HCT116 (cell line): Measurements from ENCODE around the gene TAL1. TPM values are rescaled to one million over a fixed set of nuclear protein-coding genes. Genes with fewer than 3 reads are reported as not detected.

ENCODE experiments used
- ATAC-seq: fragments of 200-7000 bp; cut with Tn5 transposase; 2 replicates; pipeline ENCODE4 v1.9.1; 2020; ENCODE audit warnings: mild to moderate bottlenecking, moderate library complexity
- BruUV-seq: library from RNA; stranded (reverse); fragments of 400-500 nt; replicated peaks from 2 replicates; lab custom pipeline; 2021; lab: Mats Ljungman, UMichigan
- CTCF ChIA-PET: fragments of 300-600 bp; sonication (Branson Sonifier 250); formaldehyde crosslinking; loops from one replicate; lab custom pipeline; 2021; ENCODE audit warnings: antibody characterized with exemption; lab: Charles Lee
- POLR2A ChIA-PET: fragments of 300-600, 350-600 bp; sonication (Branson Sonifier 250); formaldehyde crosslinking; loops from one replicate; lab custom pipeline; 2021; ENCODE audit warnings: antibody characterized with exemption; lab: Charles Lee
- RAD21 ChIA-PET, 2 experiments: fragments of 300-600 bp; sonication (Branson Sonifier 250); formaldehyde crosslinking; loops; one replicate each; lab custom pipeline; 2023; ENCODE audit warnings: low total read pairs in 2 of 2; ENCODE audit not compliant: uncharacterized antibody in 2 of 2, unreplicated experiment in 2 of 2, low non-redundant PET in 1 of 2; lab: Charles Lee
- DNase-seq: peaks from one replicate; pipeline ENCODE4 v3.0.0-alpha.2; 2010; ENCODE audit warnings: low read depth, low spot score
- H2AFZ ChIP-seq: fragments of 200-600 bp; shearing (Covaris generic), sonication (generic); 2 replicates; pipeline ENCODE4 v1.6.1; 2017; ENCODE audit warnings: low read depth, mixed run types, mixed read lengths, antibody characterized with exemption, low read length; ENCODE audit not compliant: poor library complexity, severe bottlenecking
- H3K27ac ChIP-seq: 2 replicates; pipeline ENCODE4 v1.5.1; 2012; ENCODE audit warnings: low read depth, low read length
- H3K27me3 ChIP-seq: fragments of 200-600 bp; sonication (generic); 2 replicates; pipeline ENCODE4 v1.6.1; 2016; ENCODE audit warnings: mixed run types, low read length, mixed read lengths; ENCODE audit not compliant: insufficient read depth
- H3K36me3 ChIP-seq, 2 experiments: fragments of 200-500 bp in 1 of 2; fragments of 200-600 bp in 1 of 2; sonication (Bioruptor generic) in 1 of 2; sonication (generic) in 1 of 2; 2 replicates each; pipeline versions ENCODE4 v1.5.1 to v1.6.1; 2014 to 2016; ENCODE audit warnings: low read length in 2 of 2, inconsistent platforms in 1 of 2, mixed read lengths in 1 of 2, mixed run types in 1 of 2; ENCODE audit not compliant: insufficient read depth in 2 of 2, control insufficient read depth in 1 of 2
- H3K4me1 ChIP-seq, 2 experiments: fragments of 200-600 bp in 1 of 2; sonication (generic) in 1 of 2; 2 replicates each; pipeline versions ENCODE4 v1.5.1 to v1.6.1; 2012 to 2017; ENCODE audit warnings: low read length in 2 of 2, inconsistent platforms in 1 of 2, mild to moderate bottlenecking in 1 of 2, mixed read lengths in 1 of 2, mixed run types in 1 of 2, moderate library complexity in 1 of 2; ENCODE audit not compliant: insufficient read depth in 2 of 2, control insufficient read depth in 1 of 2
- H3K4me2 ChIP-seq: fragments of 200-600 bp; sonication (generic); 2 replicates; pipeline ENCODE4 v1.6.1; 2017; ENCODE audit warnings: mixed run types, low read length, mixed read lengths
- H3K4me3 ChIP-seq, 2 experiments: fragments of 200-600 bp in 1 of 2; sonication (generic) in 1 of 2; replicated peaks in 1 of 2; 2 replicates each; pipeline ENCODE4 v1.5.1; 2011 to 2016; ENCODE audit warnings: low read length in 2 of 2, control low read depth in 1 of 2, low read depth in 1 of 2, mild to moderate bottlenecking in 1 of 2, mixed read lengths in 1 of 2, mixed run types in 1 of 2
- H3K79me2 ChIP-seq: fragments of 200-600 bp; sonication (generic); 2 replicates; pipeline ENCODE4 v1.6.1; 2017; ENCODE audit warnings: mild to moderate bottlenecking, mixed run types, low read length, moderate library complexity, mixed read lengths; ENCODE audit not compliant: insufficient read depth
- H3K9ac ChIP-seq: fragments of 200-600 bp; sonication (generic); 2 replicates; pipeline ENCODE4 v1.6.1; 2016; ENCODE audit warnings: low read length, mixed read lengths
- H3K9me2 ChIP-seq: fragments of 200-600 bp; sonication (generic), shearing (Covaris generic); 2 replicates; pipeline ENCODE4 v1.6.1; 2017; ENCODE audit warnings: mixed run types, mild to moderate bottlenecking, moderate library complexity; ENCODE audit not compliant: insufficient read depth
- H3K9me3 ChIP-seq, 2 experiments: fragments of 200-500 bp in 1 of 2; fragments of 200-600 bp in 1 of 2; sonication (Bioruptor generic) in 1 of 2; sonication (generic) in 1 of 2; 2 replicates each; pipeline ENCODE4 v1.6.1; 2014 to 2017; ENCODE audit warnings: low read length in 2 of 2, mixed read lengths in 2 of 2, inconsistent platforms in 1 of 2, low read depth in 1 of 2, mild to moderate bottlenecking in 1 of 2, mixed run types in 1 of 2, moderate library complexity in 1 of 2; ENCODE audit not compliant: control insufficient read depth in 1 of 2, insufficient read depth in 1 of 2
- H4K20me1 ChIP-seq: fragments of 200-600 bp; sonication (generic), shearing (Covaris generic); 2 replicates; pipeline ENCODE4 v1.6.1; 2017; ENCODE audit warnings: mixed run types, mild to moderate bottlenecking, moderate library complexity; ENCODE audit not compliant: insufficient read depth
- CBX3 ChIP-seq: IDR thresholded peaks from 2 replicates; pipeline ENCODE4 v1.6.1; 2012; ENCODE audit warnings: low read depth
- CEBPB ChIP-seq: IDR thresholded peaks from 2 replicates; pipeline ENCODE4 v1.6.1; 2012; ENCODE audit warnings: low read depth
- EGR1 ChIP-seq: IDR thresholded peaks from 2 replicates; pipeline ENCODE4 v1.6.1; 2012; ENCODE audit warnings: low read depth
- ELF1 ChIP-seq: IDR thresholded peaks from 2 replicates; pipeline ENCODE4 v1.6.1; 2012; ENCODE audit warnings: low read depth, borderline replicate concordance
- FOSL1 ChIP-seq: IDR thresholded peaks from 2 replicates; pipeline ENCODE4 v1.6.1; 2012; ENCODE audit warnings: low read depth
- JUND ChIP-seq: IDR thresholded peaks from 2 replicates; pipeline ENCODE4 v1.6.1; 2012
- POLR2A ChIP-seq: IDR thresholded peaks from 2 replicates; pipeline ENCODE4 v1.7.0; 2011; ENCODE audit warnings: borderline replicate concordance; ENCODE audit not compliant: insufficient read depth, insufficient read length; ENCODE audit errors: extremely low read depth
- POLR2AphosphoS5 ChIP-seq: IDR thresholded peaks from 2 replicates; pipeline ENCODE4 v1.6.1; 2011; ENCODE audit warnings: mild to moderate bottlenecking, low read depth, low read length, moderate library complexity
- SIN3A ChIP-seq: IDR thresholded peaks from 2 replicates; pipeline ENCODE4 v1.6.1; 2012; ENCODE audit warnings: low read depth
- SP1 ChIP-seq: IDR thresholded peaks from 2 replicates; pipeline ENCODE4 v1.6.1; 2012; ENCODE audit warnings: low read depth
- YY1 ChIP-seq: IDR thresholded peaks from 2 replicates; pipeline ENCODE4 v1.6.1; 2011; ENCODE audit warnings: low read length, low read depth, moderate library complexity, mild to moderate bottlenecking; ENCODE audit not compliant: insufficient replicate concordance; ENCODE audit errors: extremely low read depth
- ZFX ChIP-seq: fragments of 450-650 bp; IDR thresholded peaks from 2 replicates; pipeline ENCODE4 v1.6.1; 2017
- ZNF274 ChIP-seq: fragments of 200-500 bp; sonication (Bioruptor generic); IDR thresholded peaks from 2 replicates; pipeline ENCODE4 v1.6.1; 2014; ENCODE audit warnings: mild to moderate bottlenecking, low read depth, low read length, inconsistent platforms
- intact Hi-C: fragments of 100-400 bp; cut with micrococcal nuclease; formaldehyde crosslinking; loops from 2 replicates; pipeline ENCODE4 v1.10.0; 2022
- total RNA-seq: library from RNA; stranded (reverse); gene quantifications from one replicate; pipeline ENCODE4 v1.2.1, GENCODE V29; 2021; ENCODE audit not compliant: unreplicated experiment
- TF ChIP-seq, protein P1 (sequence below): IDR thresholded peaks from 2 replicates; pipeline ENCODE4 v1.6.1; 2011; ENCODE audit warnings: mild to moderate bottlenecking, low read length, moderate library complexity; ENCODE audit not compliant: insufficient replicate concordance; ENCODE audit errors: extremely low read depth
- TF ChIP-seq, protein P2 (sequence below): IDR thresholded peaks from 2 replicates; pipeline ENCODE4 v1.6.1; 2012
- TF ChIP-seq, protein P3 (sequence below): IDR thresholded peaks from 2 replicates; pipeline ENCODE4 v1.6.1; 2012; ENCODE audit warnings: low read depth
- TF ChIP-seq, protein P4 (sequence below): IDR thresholded peaks from 2 replicates; pipeline ENCODE4 v1.6.1; 2012

The TAL1 gene
- total RNA-seq, 1 experiment from 2014 or later: 0.05 TPM

DNA sequence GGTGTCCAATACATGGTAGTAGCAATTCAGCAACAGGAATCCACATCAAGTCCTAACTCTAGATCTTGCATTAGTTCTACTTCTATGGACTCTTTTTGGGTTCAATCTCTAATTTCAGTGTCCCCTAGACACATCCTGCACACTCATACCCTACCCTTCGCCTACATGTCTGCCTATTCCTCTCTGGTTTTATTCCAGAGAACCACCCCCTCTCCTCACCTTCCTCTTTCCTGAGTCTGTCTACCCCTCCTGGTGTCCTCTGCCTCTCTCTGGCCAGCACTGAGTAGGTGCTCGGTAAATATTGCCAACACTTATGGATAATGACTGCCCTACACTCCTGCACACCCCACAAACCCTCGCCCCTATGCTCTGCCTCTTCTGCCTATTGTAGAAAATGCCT is 9.5 kb downstream of the TAL1 start:
- no peak for ATAC-seq
- no peaks in the 10 kb centered on the region for H4K20me1 ChIP-seq
- H3K36me3 ChIP-seq: no peaks in the 10 kb centered on the region
- ChIA-PET RAD21 (no interaction called here), CTCF (no interaction called here), POLR2A (no interaction called here)
- H3K4me1 ChIP-seq: no peaks in the 10 kb centered on the region
- H3K4me3 ChIP-seq: no peak overlapping the region
- H3K9ac ChIP-seq: no peak overlapping the region
- H3K27ac ChIP-seq: no peak overlapping the region
- H2AFZ ChIP-seq: no peak overlapping the region
- H3K4me2 ChIP-seq: no peak overlapping the region
- intact Hi-C loops: no loop called here
- no peak for TF ChIP-seq POLR2AphosphoS5
- TF ChIP-seq CBX3: no peak
- TF ChIP-seq CEBPB: no peak
- no peak for TF ChIP-seq FOSL1
- no peak for DNase-seq
- H3K9me2 ChIP-seq: no peaks in the 10 kb centered on the region
- no peaks in the 10 kb centered on the region for H3K9me3 ChIP-seq
- H3K79me2 ChIP-seq: no peaks in the 10 kb centered on the region
- peaks cover 10% of the 10 kb centered on the region for H3K27me3 ChIP-seq
- no TSS peak for BruUV-seq

DNA sequence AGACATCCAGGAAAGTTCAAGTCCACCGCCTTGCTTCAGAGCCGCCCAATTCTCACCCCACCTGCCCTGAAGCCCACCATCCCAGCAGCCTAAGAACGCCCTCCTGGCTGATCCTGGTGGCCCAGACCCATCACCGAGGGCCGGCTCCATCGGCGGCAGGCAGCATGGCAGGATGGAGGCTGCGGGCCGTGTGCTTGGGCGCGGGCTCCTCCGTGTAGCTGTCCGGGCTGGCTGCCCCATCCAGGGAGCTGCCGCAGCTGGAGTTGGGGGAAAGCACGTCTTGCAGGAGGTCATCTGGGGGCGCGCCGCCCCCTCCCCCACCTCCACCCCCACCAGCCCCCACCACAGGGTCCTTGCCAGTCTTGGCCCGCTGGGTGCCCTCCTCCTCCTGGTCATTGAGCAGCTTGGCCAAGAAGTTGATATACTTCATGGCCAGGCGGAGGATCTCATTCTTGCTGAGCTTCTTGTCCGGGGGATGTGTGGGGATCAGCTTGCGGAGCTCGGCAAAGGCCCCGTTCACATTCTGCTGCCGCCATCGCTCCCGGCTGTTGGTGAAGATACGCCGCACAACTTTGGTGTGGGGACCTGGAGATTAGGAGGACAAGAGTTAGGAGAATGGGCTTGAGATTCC is 12.3 kb downstream of the TAL1 start:
- no peaks in the 10 kb centered on the region for H4K20me1 ChIP-seq
- H3K9ac ChIP-seq: no peak overlapping the region
- H3K4me3 ChIP-seq: no peak overlapping the region
- no peaks in the 10 kb centered on the region for H3K9me3 ChIP-seq
- no peak overlapping the region for H2AFZ ChIP-seq
- H3K27me3 ChIP-seq: peaks cover 10% of the 10 kb centered on the region
- no peak overlapping the region for H3K27ac ChIP-seq
- DNase-seq (no peak), ATAC-seq (no peak)
- no peak overlapping the region for H3K4me2 ChIP-seq
- ChIA-PET CTCF (no interaction called here), POLR2A (no interaction called here), RAD21 (no interaction called here)
- intact Hi-C loops: no loop called here
- no peaks in the 10 kb centered on the region for H3K4me1 ChIP-seq
- H3K9me2 ChIP-seq: no peaks in the 10 kb centered on the region
- H3K79me2 ChIP-seq: no peaks in the 10 kb centered on the region
- BruUV-seq: no TSS peak
- no peaks in the 10 kb centered on the region for H3K36me3 ChIP-seq
- no peak for TF ChIP-seq JUND
- TF ChIP-seq CEBPB: no peak
- no peak for TF ChIP-seq EGR1
- TF ChIP-seq POLR2A: no peak
- TF ChIP-seq, protein P1, sequence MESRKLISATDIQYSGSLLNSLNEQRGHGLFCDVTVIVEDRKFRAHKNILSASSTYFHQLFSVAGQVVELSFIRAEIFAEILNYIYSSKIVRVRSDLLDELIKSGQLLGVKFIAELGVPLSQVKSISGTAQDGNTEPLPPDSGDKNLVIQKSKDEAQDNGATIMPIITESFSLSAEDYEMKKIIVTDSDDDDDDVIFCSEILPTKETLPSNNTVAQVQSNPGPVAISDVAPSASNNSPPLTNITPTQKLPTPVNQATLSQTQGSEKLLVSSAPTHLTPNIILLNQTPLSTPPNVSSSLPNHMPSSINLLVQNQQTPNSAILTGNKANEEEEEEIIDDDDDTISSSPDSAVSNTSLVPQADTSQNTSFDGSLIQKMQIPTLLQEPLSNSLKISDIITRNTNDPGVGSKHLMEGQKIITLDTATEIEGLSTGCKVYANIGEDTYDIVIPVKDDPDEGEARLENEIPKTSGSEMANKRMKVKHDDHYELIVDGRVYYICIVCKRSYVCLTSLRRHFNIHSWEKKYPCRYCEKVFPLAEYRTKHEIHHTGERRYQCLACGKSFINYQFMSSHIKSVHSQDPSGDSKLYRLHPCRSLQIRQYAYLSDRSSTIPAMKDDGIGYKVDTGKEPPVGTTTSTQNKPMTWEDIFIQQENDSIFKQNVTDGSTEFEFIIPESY: no peak
- no peak for TF ChIP-seq CBX3
- TF ChIP-seq ZNF274: no peak
- TF ChIP-seq, protein P2, sequence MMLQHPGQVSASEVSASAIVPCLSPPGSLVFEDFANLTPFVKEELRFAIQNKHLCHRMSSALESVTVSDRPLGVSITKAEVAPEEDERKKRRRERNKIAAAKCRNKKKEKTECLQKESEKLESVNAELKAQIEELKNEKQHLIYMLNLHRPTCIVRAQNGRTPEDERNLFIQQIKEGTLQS: no peak
- no peak for TF ChIP-seq ELF1
- no peak for TF ChIP-seq YY1
- TF ChIP-seq FOSL1: no peak
- no peak for TF ChIP-seq SP1
- TF ChIP-seq SIN3A: no peak
- no peak for TF ChIP-seq ZFX
- TF ChIP-seq, protein P3, sequence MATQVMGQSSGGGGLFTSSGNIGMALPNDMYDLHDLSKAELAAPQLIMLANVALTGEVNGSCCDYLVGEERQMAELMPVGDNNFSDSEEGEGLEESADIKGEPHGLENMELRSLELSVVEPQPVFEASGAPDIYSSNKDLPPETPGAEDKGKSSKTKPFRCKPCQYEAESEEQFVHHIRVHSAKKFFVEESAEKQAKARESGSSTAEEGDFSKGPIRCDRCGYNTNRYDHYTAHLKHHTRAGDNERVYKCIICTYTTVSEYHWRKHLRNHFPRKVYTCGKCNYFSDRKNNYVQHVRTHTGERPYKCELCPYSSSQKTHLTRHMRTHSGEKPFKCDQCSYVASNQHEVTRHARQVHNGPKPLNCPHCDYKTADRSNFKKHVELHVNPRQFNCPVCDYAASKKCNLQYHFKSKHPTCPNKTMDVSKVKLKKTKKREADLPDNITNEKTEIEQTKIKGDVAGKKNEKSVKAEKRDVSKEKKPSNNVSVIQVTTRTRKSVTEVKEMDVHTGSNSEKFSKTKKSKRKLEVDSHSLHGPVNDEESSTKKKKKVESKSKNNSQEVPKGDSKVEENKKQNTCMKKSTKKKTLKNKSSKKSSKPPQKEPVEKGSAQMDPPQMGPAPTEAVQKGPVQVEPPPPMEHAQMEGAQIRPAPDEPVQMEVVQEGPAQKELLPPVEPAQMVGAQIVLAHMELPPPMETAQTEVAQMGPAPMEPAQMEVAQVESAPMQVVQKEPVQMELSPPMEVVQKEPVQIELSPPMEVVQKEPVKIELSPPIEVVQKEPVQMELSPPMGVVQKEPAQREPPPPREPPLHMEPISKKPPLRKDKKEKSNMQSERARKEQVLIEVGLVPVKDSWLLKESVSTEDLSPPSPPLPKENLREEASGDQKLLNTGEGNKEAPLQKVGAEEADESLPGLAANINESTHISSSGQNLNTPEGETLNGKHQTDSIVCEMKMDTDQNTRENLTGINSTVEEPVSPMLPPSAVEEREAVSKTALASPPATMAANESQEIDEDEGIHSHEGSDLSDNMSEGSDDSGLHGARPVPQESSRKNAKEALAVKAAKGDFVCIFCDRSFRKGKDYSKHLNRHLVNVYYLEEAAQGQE: no peak
- TF ChIP-seq, protein P4, sequence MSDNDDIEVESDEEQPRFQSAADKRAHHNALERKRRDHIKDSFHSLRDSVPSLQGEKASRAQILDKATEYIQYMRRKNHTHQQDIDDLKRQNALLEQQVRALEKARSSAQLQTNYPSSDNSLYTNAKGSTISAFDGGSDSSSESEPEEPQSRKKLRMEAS: no peak
